ENCODE measurements around the gene HDAC3. TPM values are rescaled to one million over a fixed set of nuclear protein-coding genes. Genes with fewer than 3 reads are reported as not detected.

HDAC3 gene
- total RNA-seq, 1 donor from 2014 or later: 42.1 TPM

GRCh38 chr5:141634720-141635119 lies 1.9 kb downstream of the HDAC3 start:
- intact Hi-C loops (cut with DNase I): no loop called here
- Histone ChIP-seq H3K4me1 (peaks cover 20% of the 10 kb centered on the region), H3K27ac (no peak overlapping the region), H3K4me3 (no peak overlapping the region), H3K36me3 (peaks cover 8% of the 10 kb centered on the region), H3K27me3 (no peaks in the 10 kb centered on the region), H3K9me3 (no peaks in the 10 kb centered on the region)
- DNase-seq: no peak
- no peak for TF ChIP-seq CTCF (IDR thresholded peaks at IDR 0.05)
- ATAC-seq: no peak

- Histone ChIP-seq H3K27ac (no peak overlapping the region), H3K4me3 (no peak overlapping the region), H3K36me3 (peaks cover 15% of the 10 kb centered on the region), H3K9me3 (no peaks in the 10 kb centered on the region), H3K4me1 (peaks cover 20% of the 10 kb centered on the region), H3K27me3 (no peaks in the 10 kb centered on the region)
- intact Hi-C loops (cut with DNase I): no loop called here
- TF ChIP-seq CTCF (IDR thresholded peaks at IDR 0.05): no peak
- no peak for ATAC-seq
- no peak for DNase-seq
Observed at GRCh38 chr5:141633871-141634561, 2.6 kb downstream of the HDAC3 start.

GRCh38 chr5:141632650-141633049 lies 4.0 kb downstream of the HDAC3 start:
- no peaks in the 10 kb centered on the region for H3K9me3 ChIP-seq
- intact Hi-C loops (cut with DNase I): no loop called here
- no peak for DNase-seq
- no peak overlapping the region for H3K4me3 ChIP-seq
- TF ChIP-seq CTCF (IDR thresholded peaks at IDR 0.05): no peak
- H3K4me1 ChIP-seq: peaks cover 16% of the 10 kb centered on the region
- H3K27me3 ChIP-seq: no peaks in the 10 kb centered on the region
- ATAC-seq: no peak
- no peak overlapping the region for H3K27ac ChIP-seq
- H3K36me3 ChIP-seq: peaks cover 29% of the 10 kb centered on the region

- H3K9me3 ChIP-seq: no peaks in the 10 kb centered on the region
- intact Hi-C loops (cut with DNase I): no loop called here
- peaks cover 49% of the 10 kb centered on the region for H3K36me3 ChIP-seq
- no peaks in the 10 kb centered on the region for H3K27me3 ChIP-seq
- peaks cover 8% of the 10 kb centered on the region for H3K4me1 ChIP-seq
- no peak overlapping the region for H3K4me3 ChIP-seq
- H3K27ac ChIP-seq: no peak overlapping the region
- ATAC-seq: no peak
- no peak for TF ChIP-seq CTCF (IDR thresholded peaks at IDR 0.05)
- peak; percentile 18 for DNase-seq
Observed at GRCh38 chr5:141630570-141631140, 6.0 kb downstream of the HDAC3 start.

GRCh38 chr5:141628175-141628788 lies 8.4 kb downstream of the HDAC3 start:
- H3K27me3 ChIP-seq: no peaks in the 10 kb centered on the region
- no peak overlapping the region for H3K4me3 ChIP-seq
- TF ChIP-seq CTCF (IDR thresholded peaks at IDR 0.05): no peak
- H3K9me3 ChIP-seq: no peaks in the 10 kb centered on the region
- no peak for ATAC-seq
- H3K36me3 ChIP-seq: peaks cover 72% of the 10 kb centered on the region
- intact Hi-C loops (cut with DNase I): no loop called here
- H3K27ac ChIP-seq: no peak overlapping the region
- H3K4me1 ChIP-seq: peaks cover 5% of the 10 kb centered on the region
- peak; percentile 19 for DNase-seq
